GM12892 (cell line): ENCODE data around the gene ALDOB.

Experiments used
- POLR2A ChIP-seq: IDR thresholded peaks from 2 replicates; pipeline ENCODE4 v1.6.1; 2011; ENCODE audit warnings: low read depth, low read length, control low read depth
- POLR2AphosphoS5 ChIP-seq: IDR thresholded peaks from 2 replicates; pipeline ENCODE4 v1.6.1; 2011; ENCODE audit warnings: low read depth, low read length, control low read depth
- TAF1 ChIP-seq: IDR thresholded peaks from 2 replicates; pipeline ENCODE4 v1.6.1; 2011; ENCODE audit warnings: low read depth, mild to moderate bottlenecking, control low read depth, low read length, borderline replicate concordance

- no peak for TF ChIP-seq POLR2A
- TF ChIP-seq TAF1, result no peak
- TF ChIP-seq POLR2AphosphoS5, result no peak
Observed at GRCh38 chr9:101417389-101417788, 18.2 kb downstream of the ALDOB start.
